Stimulated activated CD4-positive, alpha-beta T cell treated with anti-CD3 and anti-CD28 coated beads, Interleukin-1b, Interleukin-23, amount 100 ng/mL, for 4 hours (primary cell): ENCODE results near the gene TMEM273.

ENCODE experiments used
- DNase-seq, 2 donors: peaks; one replicate each; pipeline ENCODE4 v3.0.0-alpha.2; 2020; ENCODE audit warnings: low read depth in 2 of 2

TMEM273 gene

GRCh38 chr10:49164559-49165188 lies 23.5 kb downstream of the TMEM273 start:
- no peak for DNase-seq

- no peak for DNase-seq
Observed at GRCh38 chr10:49163741-49164140, 24.4 kb downstream of the TMEM273 start.

- DNase-seq, result no peak
Observed at GRCh38 chr10:49162761-49163310, 25.4 kb downstream of the TMEM273 start.

GRCh38 chr10:49162063-49162462 lies 26.1 kb downstream of the TMEM273 start:
- no peak for DNase-seq

- DNase-seq, result no peak
Observed at GRCh38 chr10:49161411-49161997, 26.7 kb downstream of the TMEM273 start.

GRCh38 chr10:49160814-49161213 lies 27.4 kb downstream of the TMEM273 start:
- no peak for DNase-seq

- DNase-seq, result no peak
Observed at GRCh38 chr10:49160110-49160509, 28.1 kb downstream of the TMEM273 start.

GRCh38 chr10:49158915-49159314 lies 29.3 kb downstream of the TMEM273 start:
- DNase-seq, result no peak

GRCh38 chr10:49158404-49158803 lies 29.8 kb downstream of the TMEM273 start:
- DNase-seq, result no peak

GRCh38 chr10:49157229-49157628 lies 31.0 kb downstream of the TMEM273 start:
- DNase-seq, result no peak

- DNase-seq, result no peak
Observed at GRCh38 chr10:49154641-49155040, 33.5 kb downstream of the TMEM273 start.

GRCh38 chr10:49153971-49154370 lies 34.2 kb downstream of the TMEM273 start:
- no peak for DNase-seq

- DNase-seq, result no peak
Observed at GRCh38 chr10:49153115-49153514, 35.1 kb downstream of the TMEM273 start.

GRCh38 chr10:49152663-49153062 lies 35.5 kb downstream of the TMEM273 start:
- DNase-seq, result no peak

GRCh38 chr10:49152037-49152436 lies 36.2 kb downstream of the TMEM273 start:
- no peak for DNase-seq

- DNase-seq, result no peak
Observed at GRCh38 chr10:49151481-49151880, 36.7 kb downstream of the TMEM273 start.

- DNase-seq, result no peak
Observed at GRCh38 chr10:49151025-49151445, 37.2 kb downstream of the TMEM273 start.

- no peak for DNase-seq
Observed at GRCh38 chr10:49150426-49150825, 37.8 kb downstream of the TMEM273 start.

GRCh38 chr10:49149881-49150280 lies 38.3 kb downstream of the TMEM273 start:
- DNase-seq, result no peak

- DNase-seq, result no peak
Observed at GRCh38 chr10:49144058-49144720, 44.0 kb downstream of the TMEM273 start.

- no peak for DNase-seq
Observed at GRCh38 chr10:49143249-49143648, 44.9 kb downstream of the TMEM273 start.

- no peak for DNase-seq
Observed at GRCh38 chr10:49141541-49142332, 46.5 kb downstream of the TMEM273 start.
